GM21737 (cell line): ENCODE results near the gene SUSD2.
"Not testable (repeated sequence)": the region's sequence is repeated elsewhere in the genome, so short reads cannot be mapped to it uniquely, and the experiment has no call there.

Source experiments
- ATAC-seq: cut with Tn5 transposase; IDR thresholded peaks from one replicate; pipeline ENCODE4 v1.9.1; 2021; ENCODE audit warnings: mild to moderate bottlenecking, moderate library complexity; ENCODE audit not compliant: unreplicated experiment

Gene SUSD2, protein sequence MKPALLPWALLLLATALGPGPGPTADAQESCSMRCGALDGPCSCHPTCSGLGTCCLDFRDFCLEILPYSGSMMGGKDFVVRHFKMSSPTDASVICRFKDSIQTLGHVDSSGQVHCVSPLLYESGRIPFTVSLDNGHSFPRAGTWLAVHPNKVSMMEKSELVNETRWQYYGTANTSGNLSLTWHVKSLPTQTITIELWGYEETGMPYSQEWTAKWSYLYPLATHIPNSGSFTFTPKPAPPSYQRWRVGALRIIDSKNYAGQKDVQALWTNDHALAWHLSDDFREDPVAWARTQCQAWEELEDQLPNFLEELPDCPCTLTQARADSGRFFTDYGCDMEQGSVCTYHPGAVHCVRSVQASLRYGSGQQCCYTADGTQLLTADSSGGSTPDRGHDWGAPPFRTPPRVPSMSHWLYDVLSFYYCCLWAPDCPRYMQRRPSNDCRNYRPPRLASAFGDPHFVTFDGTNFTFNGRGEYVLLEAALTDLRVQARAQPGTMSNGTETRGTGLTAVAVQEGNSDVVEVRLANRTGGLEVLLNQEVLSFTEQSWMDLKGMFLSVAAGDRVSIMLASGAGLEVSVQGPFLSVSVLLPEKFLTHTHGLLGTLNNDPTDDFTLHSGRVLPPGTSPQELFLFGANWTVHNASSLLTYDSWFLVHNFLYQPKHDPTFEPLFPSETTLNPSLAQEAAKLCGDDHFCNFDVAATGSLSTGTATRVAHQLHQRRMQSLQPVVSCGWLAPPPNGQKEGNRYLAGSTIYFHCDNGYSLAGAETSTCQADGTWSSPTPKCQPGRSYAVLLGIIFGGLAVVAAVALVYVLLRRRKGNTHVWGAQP

DNA sequence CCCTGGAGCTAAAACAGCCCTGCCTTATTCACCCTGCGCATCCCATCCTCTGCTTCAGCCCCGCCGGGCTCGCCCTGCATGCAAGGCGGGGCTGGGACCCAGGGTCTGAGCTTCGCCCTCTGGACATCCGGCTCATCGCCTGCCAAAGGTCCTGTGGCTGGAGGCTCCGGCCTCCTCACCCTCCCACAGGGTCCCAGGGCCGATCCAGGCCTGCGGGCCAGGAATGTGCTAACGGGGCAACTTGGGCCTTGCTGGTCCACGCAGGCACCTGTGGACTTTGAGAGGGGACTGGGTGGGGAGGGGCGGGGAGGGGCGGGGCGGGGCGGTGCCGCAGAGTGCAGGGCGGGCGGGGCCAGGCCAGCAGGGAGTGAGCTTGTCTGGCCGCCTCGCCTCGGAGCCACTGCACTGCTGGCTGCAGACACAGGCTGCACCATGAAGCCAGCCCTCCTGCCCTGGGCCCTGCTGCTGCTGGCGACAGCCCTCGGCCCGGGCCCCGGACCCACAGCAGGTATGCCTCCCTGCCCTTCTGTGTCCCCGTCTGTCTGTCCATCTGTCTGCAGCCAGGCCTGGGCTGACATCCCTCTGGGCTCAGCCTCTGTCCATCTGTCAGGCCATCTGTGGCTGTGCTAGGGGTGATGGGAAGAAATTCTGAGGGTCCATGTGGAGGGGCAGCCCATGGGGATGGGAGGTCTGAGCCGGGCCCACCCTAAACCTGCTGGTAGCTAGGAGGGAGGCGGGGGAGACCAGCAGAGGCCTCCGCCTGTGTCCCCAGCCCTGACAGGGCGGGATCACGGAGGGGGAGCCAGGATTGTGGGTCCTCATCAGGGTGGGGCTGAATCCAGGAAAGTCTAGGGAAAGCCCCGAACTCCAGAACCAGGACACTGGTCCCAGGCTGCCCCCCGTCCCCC lies at the start of gene SUSD2:
Gene SUSD2 (plus strand): TSS at position 400 of the 908 bp plus-strand sequence. CDS start 33 bp downstream, at position 433.
- no peak for ATAC-seq

- ATAC-seq = no peak
These were observed 47.9 kb upstream of the SUSD2 start for GRCh38 chr22:24133187-24133965.

- ATAC-seq = no peak
These were observed 47.0 kb upstream of the SUSD2 start for GRCh38 chr22:24134090-24134846.

GRCh38 chr22:24136533-24136932 lies 44.8 kb upstream of the SUSD2 start:
- not testable (repeated sequence) for ATAC-seq

DNA sequence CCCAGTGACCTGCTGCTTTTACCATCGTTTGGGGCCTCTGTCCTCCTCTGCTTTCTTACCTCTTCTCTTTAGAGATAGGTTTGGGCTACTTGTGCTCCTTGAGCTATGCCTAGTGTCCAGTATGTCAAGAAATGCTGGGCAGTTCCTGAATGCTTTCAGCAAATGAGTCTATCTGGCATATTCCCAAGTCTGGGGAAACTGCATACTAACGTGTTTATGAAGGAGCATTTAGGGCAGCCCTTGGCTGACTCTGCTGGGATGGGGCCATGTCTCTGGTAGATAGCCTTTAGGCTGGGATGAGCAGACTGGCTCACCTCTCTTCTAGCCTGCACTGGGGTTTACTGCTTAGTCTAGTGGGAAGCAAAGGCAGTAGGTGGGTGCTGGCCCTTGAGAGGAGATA lies 43.7 kb upstream of the SUSD2 start:
- no peak for ATAC-seq

DNA sequence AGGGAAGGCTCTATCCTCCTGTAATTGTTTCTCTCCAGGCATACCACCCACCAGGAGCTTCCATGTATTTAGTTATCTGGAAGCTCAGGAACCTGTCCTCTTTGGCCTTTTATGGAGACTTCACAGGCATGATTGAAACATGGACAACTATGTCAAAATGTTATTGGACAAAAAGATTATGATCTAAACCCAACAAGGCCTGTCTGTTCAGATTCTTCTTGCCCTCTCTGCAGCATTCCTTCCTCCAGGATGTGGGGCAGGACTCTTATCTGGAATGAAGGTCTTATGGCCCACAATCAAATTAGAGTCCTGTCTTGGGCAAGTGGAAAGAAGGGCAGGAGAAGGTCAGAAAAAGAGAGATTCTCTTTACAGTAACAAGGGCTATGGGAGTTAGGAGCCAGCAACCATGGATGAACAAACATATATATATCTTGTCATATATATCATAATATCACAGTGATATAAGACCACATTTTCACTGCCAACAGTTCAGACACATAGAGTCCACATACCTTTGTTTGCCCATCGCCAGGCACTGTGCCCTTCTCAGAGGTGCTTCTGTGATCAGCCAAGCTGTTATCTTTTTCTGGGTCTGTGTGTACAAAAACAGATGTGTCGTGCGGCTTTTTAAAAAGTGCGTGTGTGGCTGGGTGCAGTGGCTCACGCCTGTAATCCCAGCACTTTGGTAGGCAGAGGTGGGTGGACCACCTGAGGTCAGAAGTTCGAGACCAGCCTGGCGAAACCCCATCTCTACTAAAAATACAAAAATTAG lies 42.5 kb upstream of the SUSD2 start:
- ATAC-seq = no peak

DNA sequence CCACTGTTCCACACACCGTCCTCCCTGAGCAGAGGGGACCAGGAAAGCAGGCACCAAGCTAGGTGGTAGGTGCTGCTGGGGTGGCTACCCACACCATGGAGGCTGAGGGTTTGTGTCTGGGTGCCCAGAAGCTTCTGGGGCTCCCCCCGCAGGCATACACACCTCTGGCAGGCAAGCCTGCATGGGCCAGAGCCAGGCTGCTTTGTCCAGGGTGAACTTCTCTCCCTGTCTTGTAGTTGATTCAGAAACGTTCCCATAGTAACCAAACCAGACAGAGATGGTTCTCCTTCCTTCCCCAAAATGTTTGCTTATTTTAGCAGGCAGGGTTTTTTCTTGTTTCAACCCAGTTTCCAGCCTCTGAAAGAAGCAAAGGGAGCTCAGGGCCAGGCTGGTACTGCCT lies 40.9 kb upstream of the SUSD2 start:
- no peak for ATAC-seq

DNA sequence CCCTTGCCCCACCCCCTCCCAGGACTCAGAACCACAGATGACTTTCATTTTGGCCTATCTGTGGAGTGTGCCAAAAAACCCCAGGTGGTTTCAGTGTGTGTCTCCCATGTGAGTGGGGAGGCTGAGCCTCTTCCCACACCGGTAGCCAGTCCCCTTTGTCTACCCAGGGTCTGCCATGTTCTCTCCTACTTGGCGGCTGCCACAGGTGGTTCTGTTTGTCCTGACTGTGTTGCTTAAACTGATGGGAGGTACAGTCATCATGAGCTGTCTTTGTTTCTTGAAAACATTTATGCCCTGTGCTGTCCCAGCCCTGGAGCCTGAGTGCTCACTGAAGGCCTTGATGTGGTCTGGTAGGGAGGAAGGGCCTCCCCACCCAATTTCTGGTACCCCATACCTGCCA lies 39.7 kb upstream of the SUSD2 start:
- no peak for ATAC-seq

DNA sequence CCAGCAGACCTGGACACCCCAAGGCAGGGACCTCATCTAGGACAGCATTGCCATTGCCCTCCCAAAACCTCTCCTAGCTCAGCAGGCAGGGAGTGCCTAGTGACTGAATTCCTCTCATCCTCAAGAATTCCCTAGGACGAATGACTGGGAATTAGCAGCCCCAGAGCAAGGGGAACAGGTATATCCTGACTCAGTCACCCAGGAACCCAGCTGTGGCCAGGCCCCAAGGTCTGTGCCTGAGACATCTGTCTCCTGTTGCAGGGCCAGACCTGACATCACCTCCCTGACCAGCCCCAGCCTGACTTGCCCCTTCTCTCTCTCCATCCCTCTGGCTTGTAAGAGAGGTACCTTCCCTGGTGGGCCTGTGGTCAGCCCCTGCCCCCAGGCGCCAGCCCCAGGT lies 39.0 kb upstream of the SUSD2 start:
- ATAC-seq = no peak

- no peak for ATAC-seq
These were observed 38.5 kb upstream of the SUSD2 start for GRCh38 chr22:24142831-24143230.

DNA sequence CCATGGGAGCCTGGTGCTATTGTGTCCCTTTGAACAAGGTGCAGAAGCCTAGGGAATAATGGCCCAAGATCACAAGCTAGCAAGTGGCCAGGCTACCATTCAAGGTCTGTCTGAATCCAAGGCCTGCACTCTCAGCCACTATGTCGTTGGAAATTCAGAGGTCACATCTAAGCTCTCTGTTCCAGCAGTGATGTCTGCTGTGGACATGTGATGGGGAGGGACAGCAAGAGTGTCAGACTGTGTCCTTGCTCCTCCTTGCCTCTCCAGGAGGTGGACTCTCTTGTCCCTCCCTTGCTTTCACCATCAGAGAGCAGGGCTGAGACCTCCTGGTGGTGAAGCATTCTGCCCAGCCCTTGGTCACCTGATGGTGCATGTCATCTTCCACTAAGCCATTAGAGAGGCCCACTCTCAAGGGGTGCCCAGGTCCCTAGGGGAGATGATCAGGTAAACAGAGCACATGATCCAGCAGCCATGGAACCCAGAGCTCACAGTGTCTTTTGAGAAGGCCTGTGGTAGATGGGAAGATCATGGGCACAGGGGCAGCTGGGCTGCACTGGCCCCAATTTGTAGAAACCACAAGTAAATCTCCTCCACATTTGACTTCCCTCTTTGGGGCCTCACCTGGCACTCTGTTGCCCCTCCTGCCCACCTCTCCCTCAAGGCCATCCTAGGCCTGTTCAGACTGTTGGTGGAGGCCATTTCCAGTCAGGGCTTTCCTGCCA lies 37.1 kb upstream of the SUSD2 start:
- ATAC-seq = no peak

GRCh38 chr22:24144778-24145085 lies 36.6 kb upstream of the SUSD2 start:
- no peak for ATAC-seq

GRCh38 chr22:24145446-24146193 lies 35.7 kb upstream of the SUSD2 start:
- ATAC-seq = no peak

GRCh38 chr22:24146194-24146616 lies 35.1 kb upstream of the SUSD2 start:
- peak; percentile 76 for ATAC-seq

DNA sequence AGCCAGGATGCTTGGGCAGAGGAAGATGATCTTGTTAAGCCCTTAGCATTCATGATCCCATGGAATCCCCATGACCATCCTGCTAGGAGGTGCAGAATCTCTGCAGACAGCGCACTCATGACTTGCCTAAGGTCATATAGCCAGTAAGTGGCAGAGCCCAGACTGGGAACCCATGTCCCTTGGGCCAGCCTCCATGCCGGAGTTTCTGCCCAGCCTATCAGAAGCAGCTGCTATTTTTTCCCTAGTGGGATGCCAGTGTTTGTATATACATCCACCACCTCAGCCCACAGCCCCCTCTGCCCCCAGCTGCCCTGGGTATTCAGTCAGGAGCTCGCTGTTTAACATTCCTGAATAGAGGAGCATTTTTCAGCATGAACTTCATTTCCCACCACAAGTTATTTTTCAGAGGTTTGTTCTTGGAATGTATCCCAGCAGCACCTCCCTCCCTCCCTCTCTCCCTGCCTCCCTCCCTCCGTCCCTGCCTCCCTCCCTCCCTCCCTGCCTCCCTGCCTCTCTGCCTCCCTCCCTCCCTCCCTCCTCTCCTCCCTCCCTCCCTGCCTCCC lies 34.4 kb upstream of the SUSD2 start:
- no peak for ATAC-seq

- ATAC-seq = no peak
These were observed 33.6 kb upstream of the SUSD2 start for GRCh38 chr22:24147666-24148065.
